Measurements from ENCODE around the gene STAB1.

GRCh38 chr3:52511509-52511908, 16.4 kb downstream of the STAB1 start:
- TF ChIP-seq CTCF (IDR thresholded peaks at IDR 0.05): no peak
- TF ChIP-seq EZH2 (IDR thresholded peaks at IDR 0.05): no peak

Measured in neural progenitor cell (in vitro differentiated cells).